A673 (cell line): Measurements from ENCODE around the gene TRAK1. TPM values are rescaled to one million over a fixed set of nuclear protein-coding genes. Genes with fewer than 3 reads are reported as not detected.
"Not testable (repeated sequence)": the region's sequence is repeated elsewhere in the genome, so short reads cannot be mapped to it uniquely, and the experiment has no call there.

ENCODE experiments used
- BruUV-seq: library from RNA; stranded (reverse); fragments of 400-500 nt; replicated peaks from 2 replicates; lab custom pipeline; 2021; lab: Mats Ljungman, UMichigan
- CTCF ChIA-PET: fragments of 300-600 bp; sonication (Branson Sonifier 250); formaldehyde crosslinking; loops from one replicate; lab custom pipeline; 2022; ENCODE audit warnings: antibody characterized with exemption; lab: Charles Lee
- POLR2A ChIA-PET: fragments of 300-600 bp; sonication (Branson Sonifier 250); formaldehyde crosslinking; loops from one replicate; lab custom pipeline; 2022; ENCODE audit warnings: antibody characterized with exemption; ENCODE audit not compliant: low non-redundant PET; lab: Charles Lee
- DNase-seq: peaks from one replicate; pipeline ENCODE4 v3.0.0-alpha.2; 2015; ENCODE audit warnings: low spot score
- H3K27ac ChIP-seq: fragments of 200-600 bp; sonication (generic); 2 replicates; pipeline ENCODE4 v1.5.1; 2016; ENCODE audit warnings: mixed run types, low read depth, mild to moderate bottlenecking, mixed read lengths, antibody characterized with exemption, low read length; ENCODE audit not compliant: poor library complexity, severe bottlenecking
- H3K27me3 ChIP-seq: fragments of 200-600 bp; sonication (generic); replicated peaks from 2 replicates; pipeline ENCODE4 v1.6.1; 2017; ENCODE audit warnings: mixed run types, low read depth, mild to moderate bottlenecking, mixed read lengths, antibody characterized with exemption, low read length; ENCODE audit not compliant: insufficient read depth, poor library complexity
- H3K36me3 ChIP-seq: fragments of 200-600 bp; sonication (generic); 2 replicates; pipeline ENCODE4 v1.6.1; 2016; ENCODE audit warnings: mixed run types, mild to moderate bottlenecking, mixed read lengths, antibody characterized with exemption, low read length; ENCODE audit not compliant: insufficient read depth, poor library complexity, severe bottlenecking
- H3K4me1 ChIP-seq: fragments of 200-600 bp; sonication (generic); 2 replicates; pipeline ENCODE4 v1.6.1; 2017; ENCODE audit warnings: mixed run types, mild to moderate bottlenecking, mixed read lengths, antibody characterized with exemption, low read length; ENCODE audit not compliant: insufficient read depth, poor library complexity, severe bottlenecking
- H3K4me3 ChIP-seq: fragments of 200-600 bp; sonication (generic); 2 replicates; pipeline ENCODE4 v1.5.1; 2016; ENCODE audit warnings: low read depth, mixed run types, mild to moderate bottlenecking, mixed read lengths, low read length; ENCODE audit not compliant: poor library complexity, severe bottlenecking
- H3K9me3 ChIP-seq: fragments of 200-600 bp; sonication (generic); 2 replicates; pipeline ENCODE4 v1.6.1; 2016; ENCODE audit warnings: mixed run types, low read depth, mild to moderate bottlenecking, mixed read lengths, antibody characterized with exemption, low read length; ENCODE audit not compliant: poor library complexity, severe bottlenecking
- EZH2 ChIP-seq: fragments of 200-600 bp; sonication (generic); IDR thresholded peaks from 2 replicates; pipeline ENCODE4 v1.6.1; 2017; ENCODE audit warnings: borderline replicate concordance, low read depth, mild to moderate bottlenecking, mixed read lengths, antibody characterized with exemption, low read length; ENCODE audit not compliant: poor library complexity, severe bottlenecking
- intact Hi-C: fragments of 100-400 bp; cut with micrococcal nuclease; formaldehyde crosslinking; loops from one replicate; pipeline ENCODE4 v1.10.0; 2022; ENCODE audit not compliant: unreplicated experiment
- total RNA-seq: library from RNA; stranded (reverse); gene quantifications from 2 replicates; pipeline ENCODE4 v1.2.3, GENCODE V29; 2021
- TF ChIP-seq, protein P1 (sequence below): fragments of 300-800, 200-600 bp; sonication (generic); conservative IDR thresholded peaks from 2 replicates; pipeline ENCODE4 v1.5.1; 2017; ENCODE audit warnings: low read depth, mild to moderate bottlenecking, antibody characterized with exemption, low read length, moderate library complexity, mixed read lengths

TRAK1 gene
- total RNA-seq, 1 experiment from 2014 or later, result 16.3 TPM

DNA sequence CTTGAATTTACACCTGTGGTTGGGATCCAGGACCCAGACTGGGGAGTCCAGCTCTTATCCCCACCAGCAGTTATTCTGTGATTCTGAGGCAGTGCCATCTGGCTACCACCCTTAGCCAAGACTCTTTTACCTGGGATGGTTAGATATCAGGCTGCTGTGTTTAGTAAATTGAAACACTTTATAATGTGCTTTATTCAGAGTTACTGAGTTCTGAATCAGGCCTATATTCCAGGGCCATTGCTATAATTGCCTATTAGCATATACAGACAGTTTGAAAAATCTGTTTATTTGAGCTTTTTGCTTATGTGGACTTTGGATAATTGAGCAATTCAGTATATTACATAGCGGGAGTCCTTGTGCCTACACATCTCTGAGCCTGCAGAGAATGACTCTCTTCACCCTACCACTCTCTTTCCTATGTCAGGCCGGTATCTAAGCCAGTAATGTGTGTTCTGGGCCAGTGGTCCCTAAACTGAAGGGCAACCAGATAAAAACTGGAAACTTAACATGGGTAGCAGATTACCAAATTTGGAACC, 45.4 kb upstream of the TRAK1 start:
- no TSS peak for BruUV-seq
- no peak for TF ChIP-seq EZH2
- TF ChIP-seq, protein P1, sequence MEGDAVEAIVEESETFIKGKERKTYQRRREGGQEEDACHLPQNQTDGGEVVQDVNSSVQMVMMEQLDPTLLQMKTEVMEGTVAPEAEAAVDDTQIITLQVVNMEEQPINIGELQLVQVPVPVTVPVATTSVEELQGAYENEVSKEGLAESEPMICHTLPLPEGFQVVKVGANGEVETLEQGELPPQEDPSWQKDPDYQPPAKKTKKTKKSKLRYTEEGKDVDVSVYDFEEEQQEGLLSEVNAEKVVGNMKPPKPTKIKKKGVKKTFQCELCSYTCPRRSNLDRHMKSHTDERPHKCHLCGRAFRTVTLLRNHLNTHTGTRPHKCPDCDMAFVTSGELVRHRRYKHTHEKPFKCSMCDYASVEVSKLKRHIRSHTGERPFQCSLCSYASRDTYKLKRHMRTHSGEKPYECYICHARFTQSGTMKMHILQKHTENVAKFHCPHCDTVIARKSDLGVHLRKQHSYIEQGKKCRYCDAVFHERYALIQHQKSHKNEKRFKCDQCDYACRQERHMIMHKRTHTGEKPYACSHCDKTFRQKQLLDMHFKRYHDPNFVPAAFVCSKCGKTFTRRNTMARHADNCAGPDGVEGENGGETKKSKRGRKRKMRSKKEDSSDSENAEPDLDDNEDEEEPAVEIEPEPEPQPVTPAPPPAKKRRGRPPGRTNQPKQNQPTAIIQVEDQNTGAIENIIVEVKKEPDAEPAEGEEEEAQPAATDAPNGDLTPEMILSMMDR, result no peak
- intact Hi-C loops, result no loop called here
- no peaks in the 10 kb centered on the region for H3K9me3 ChIP-seq
- H3K27me3 ChIP-seq, result no peaks in the 10 kb centered on the region
- no peak for DNase-seq
- no peak overlapping the region for H3K27ac ChIP-seq
- peaks cover 9% of the 10 kb centered on the region for H3K4me1 ChIP-seq
- no peak overlapping the region for H3K4me3 ChIP-seq
- ChIA-PET CTCF (no interaction called here), POLR2A (no interaction called here)
- H3K36me3 ChIP-seq, result no peaks in the 10 kb centered on the region

DNA sequence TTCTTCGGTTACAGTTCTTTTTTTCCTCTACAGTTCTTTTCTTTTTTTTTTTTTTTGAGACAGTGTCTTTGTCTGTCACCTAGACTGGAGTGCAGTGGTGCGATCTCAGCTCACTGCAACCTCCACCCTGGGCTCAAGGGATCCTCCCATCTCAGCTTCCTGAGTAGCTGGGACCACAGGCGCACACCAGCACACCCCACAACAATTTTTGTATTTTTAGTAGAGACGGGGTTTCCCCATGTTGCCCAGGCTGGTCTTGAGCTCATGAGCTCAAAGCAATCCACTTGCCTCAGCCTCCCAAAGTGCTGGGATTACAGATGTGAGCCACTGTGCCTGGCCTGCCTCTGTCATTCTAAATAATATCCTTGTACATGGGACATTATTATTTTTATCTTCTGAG, 42.6 kb upstream of the TRAK1 start:
- H3K9me3 ChIP-seq, BruUV-seq, intact Hi-C loops, CTCF ChIA-PET, H3K27ac ChIP-seq, POLR2A ChIA-PET, H3K4me3 ChIP-seq, DNase-seq, H3K36me3 ChIP-seq, H3K4me1 ChIP-seq, H3K27me3 ChIP-seq: not testable (repeated sequence)

DNA sequence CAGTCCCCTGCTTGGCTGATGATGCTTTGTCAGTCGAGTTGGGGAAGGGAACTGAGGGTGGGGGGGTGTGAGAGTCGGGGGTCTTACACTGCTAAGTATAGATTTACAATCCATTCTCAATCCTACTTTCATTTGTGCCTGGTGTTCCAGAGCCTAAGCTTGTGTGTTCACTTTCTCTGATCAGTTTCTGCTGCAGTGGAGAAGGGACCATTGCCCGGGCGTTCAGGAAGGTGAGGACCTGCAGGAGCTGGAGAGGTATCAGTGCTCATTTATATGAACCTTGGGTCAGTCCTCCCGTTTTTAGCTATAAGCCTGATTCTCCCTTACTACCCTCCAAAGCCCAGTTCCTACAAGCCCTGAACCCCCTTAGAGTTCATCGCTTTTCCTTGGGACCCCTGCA, 41.0 kb upstream of the TRAK1 start:
- BruUV-seq, result no TSS peak
- H3K27ac ChIP-seq, result no peak overlapping the region
- POLR2A ChIA-PET, result no interaction called here

More for the DNA sequence above, 41.0 kb upstream of the TRAK1 start:
- CTCF ChIA-PET, result no interaction called here
- H3K4me1 ChIP-seq, result peaks cover 4% of the 10 kb centered on the region
- no peaks in the 10 kb centered on the region for H3K36me3 ChIP-seq
- intact Hi-C loops, result no loop called here
- H3K9me3 ChIP-seq, result no peaks in the 10 kb centered on the region
- TF ChIP-seq, protein P1, result no peak
- no peak for TF ChIP-seq EZH2
- H3K4me3 ChIP-seq, result no peak overlapping the region
- DNase-seq, result no peak
- H3K27me3 ChIP-seq, result no peaks in the 10 kb centered on the region
